ENCODE measurements around the gene SDK1. TPM values are rescaled to one million over a fixed set of nuclear protein-coding genes. Genes with fewer than 3 reads are reported as not detected.

Gene SDK1
- total and polyA plus RNA-seq, 8 donors = 1.6 to 11.2 (median 6.6) TPM

DNA sequence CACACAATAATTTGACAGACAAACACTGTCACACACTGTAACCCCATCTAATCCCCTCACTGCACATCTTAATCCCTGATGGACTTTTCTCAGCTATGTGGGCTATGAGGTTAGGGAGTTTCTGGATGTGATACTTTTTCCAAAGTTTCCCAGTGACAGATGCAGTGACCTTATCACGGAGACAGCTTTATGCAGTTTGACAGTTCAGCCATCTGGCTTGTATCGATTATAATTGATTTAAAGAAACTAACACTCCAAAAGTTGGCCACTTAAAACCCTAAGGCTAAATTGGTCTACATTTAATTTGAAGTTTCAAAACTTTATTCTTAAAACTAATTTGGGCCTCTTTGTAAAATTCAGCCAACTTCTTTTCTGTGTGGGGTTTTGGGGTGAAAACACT, 196.7 kb downstream of the SDK1 start:
- peaks cover 0 to 4% (median 0%) of the 10 kb centered on the region in 4 donors for H3K4me1 ChIP-seq
- no peak overlapping the region for H3K4me3 ChIP-seq
- no peak for DNase-seq
- TF ChIP-seq POLR2A (IDR thresholded peaks at IDR 0.05) (no peak), EP300 (IDR thresholded peaks at IDR 0.05) (no peak), POLR2AphosphoS5 (IDR thresholded peaks at IDR 0.05) (no peak)
- TF ChIP-seq, protein P1, sequence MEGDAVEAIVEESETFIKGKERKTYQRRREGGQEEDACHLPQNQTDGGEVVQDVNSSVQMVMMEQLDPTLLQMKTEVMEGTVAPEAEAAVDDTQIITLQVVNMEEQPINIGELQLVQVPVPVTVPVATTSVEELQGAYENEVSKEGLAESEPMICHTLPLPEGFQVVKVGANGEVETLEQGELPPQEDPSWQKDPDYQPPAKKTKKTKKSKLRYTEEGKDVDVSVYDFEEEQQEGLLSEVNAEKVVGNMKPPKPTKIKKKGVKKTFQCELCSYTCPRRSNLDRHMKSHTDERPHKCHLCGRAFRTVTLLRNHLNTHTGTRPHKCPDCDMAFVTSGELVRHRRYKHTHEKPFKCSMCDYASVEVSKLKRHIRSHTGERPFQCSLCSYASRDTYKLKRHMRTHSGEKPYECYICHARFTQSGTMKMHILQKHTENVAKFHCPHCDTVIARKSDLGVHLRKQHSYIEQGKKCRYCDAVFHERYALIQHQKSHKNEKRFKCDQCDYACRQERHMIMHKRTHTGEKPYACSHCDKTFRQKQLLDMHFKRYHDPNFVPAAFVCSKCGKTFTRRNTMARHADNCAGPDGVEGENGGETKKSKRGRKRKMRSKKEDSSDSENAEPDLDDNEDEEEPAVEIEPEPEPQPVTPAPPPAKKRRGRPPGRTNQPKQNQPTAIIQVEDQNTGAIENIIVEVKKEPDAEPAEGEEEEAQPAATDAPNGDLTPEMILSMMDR (IDR thresholded peaks at IDR 0.05) = no peak
- H3K27ac ChIP-seq = no peak overlapping the region
- intact Hi-C loops (cut with DNase I; ENCODE audit: low total_unique reads) = no loop called here
- H3K27me3 ChIP-seq = no peaks in the 10 kb centered on the region
- peaks cover 0 to 21% (median 11%) of the 10 kb centered on the region in 4 donors for H3K9me3 ChIP-seq
- H3K36me3 ChIP-seq = no peaks in the 10 kb centered on the region
- WGBS, 5 donors = 65 to 82% (median 80%) methylated on average over 2 of the region's 2 CpGs

DNA sequence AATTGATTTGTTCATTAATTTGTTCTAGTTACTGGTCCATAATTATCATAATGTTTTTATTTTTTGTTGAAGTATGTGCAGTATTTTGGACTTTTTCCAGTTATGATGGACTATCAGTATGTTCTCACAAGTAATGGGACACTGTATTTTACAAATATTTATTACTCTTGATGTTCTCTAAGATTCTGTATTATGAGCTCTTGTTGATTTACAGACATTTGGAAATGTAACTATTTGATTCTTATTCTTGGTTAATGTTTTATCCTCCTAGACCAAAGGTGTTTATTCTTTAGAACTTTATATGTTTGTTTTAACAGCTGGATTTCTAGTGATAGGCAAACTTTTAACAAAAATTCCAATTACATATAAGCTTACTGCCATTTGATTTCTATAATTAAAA, 200.6 kb downstream of the SDK1 start:
- intact Hi-C loops (cut with DNase I; ENCODE audit: low total_unique reads) = no loop called here
- peaks cover 0 to 37% (median 22%) of the 10 kb centered on the region in 4 donors for H3K9me3 ChIP-seq
- H3K36me3 ChIP-seq = no peaks in the 10 kb centered on the region
- no peak overlapping the region for H3K4me3 ChIP-seq
- DNase-seq = no peak
- no peaks in the 10 kb centered on the region for H3K27me3 ChIP-seq
- no peak overlapping the region for H3K27ac ChIP-seq
- TF ChIP-seq, protein P1 (IDR thresholded peaks at IDR 0.05) = no peak
- no peak for TF ChIP-seq POLR2AphosphoS5 (IDR thresholded peaks at IDR 0.05)
- no peak for TF ChIP-seq EP300 (IDR thresholded peaks at IDR 0.05)
- TF ChIP-seq POLR2A (IDR thresholded peaks at IDR 0.05) = no peak
- no peaks in the 10 kb centered on the region for H3K4me1 ChIP-seq

DNA sequence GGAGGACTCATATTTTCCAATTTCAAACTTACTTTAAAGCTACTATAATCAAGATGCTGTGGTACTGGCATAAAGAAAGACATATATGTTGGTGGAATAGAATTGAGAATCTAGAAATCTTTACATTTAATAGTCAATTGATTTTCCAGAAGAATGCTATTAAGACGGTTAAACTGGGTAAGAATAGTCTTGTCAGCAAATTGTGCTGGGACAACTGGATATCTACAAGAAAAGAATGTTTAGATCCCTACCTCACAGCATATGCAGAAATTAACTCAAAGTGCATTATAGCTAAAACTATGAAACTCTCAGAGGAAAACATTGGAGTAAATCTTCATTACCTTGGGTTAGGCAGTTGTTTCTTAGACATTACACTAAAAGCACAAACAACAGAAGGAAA, 203.3 kb downstream of the SDK1 start:
- 89 to 97% (median 96%) methylated on average over 1 of the region's 1 CpG for WGBS, 5 donors

DNA sequence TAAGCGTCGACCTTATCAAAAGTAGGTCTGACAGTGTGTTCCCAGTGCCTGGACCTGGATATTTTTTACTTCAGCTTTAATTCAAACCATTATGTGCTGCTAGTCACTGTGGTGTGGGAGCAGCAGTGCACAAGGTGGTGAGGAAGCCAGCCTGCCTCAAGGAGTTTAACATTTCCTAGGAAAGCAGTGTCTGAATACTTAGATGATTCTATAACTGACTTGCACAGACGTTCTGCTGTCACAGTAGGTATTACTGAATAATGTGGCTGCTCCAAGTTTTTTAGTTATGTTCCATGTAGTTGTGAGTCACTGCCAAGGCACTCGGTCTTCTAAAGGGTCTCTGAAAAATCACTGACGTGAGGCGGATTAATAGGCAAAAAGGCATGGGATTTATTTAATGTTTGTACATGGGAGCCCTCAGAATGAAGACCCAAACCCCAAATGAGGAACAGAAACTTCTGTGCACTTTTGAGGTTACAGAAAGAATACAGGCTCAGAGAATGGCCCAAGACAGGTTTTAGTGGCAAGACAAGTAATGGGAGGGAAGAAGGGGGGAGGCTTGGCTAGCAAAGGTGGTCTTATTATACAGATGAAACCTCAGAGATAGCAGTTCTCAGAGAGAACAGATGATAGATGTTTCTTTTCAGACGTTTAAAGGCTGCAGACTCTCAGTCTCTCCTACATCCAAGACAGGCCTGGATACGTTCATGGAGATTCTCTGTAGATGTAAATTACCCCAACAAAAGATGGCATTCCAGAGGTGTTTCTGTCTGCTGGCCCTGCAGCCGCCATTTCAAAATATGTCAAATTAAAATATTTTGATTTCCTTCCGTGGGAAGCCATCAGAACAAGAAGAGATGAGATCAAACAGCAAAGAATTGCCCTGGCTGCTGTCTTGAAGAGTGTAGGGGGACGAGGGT, 209.3 kb downstream of the SDK1 start:
- Histone ChIP-seq H3K36me3 (no peaks in the 10 kb centered on the region), H3K9me3 (peaks cover 0 to 22% (median 9%) of the 10 kb centered on the region in 4 donors), H3K4me1 (no peaks in the 10 kb centered on the region), H3K4me3 (no peak overlapping the region), H3K27me3 (no peaks in the 10 kb centered on the region), H3K27ac (no peak overlapping the region)
- intact Hi-C loops (cut with DNase I; ENCODE audit: low total_unique reads) = no loop called here
- no peak for TF ChIP-seq EP300 (IDR thresholded peaks at IDR 0.05)
- no peak for TF ChIP-seq POLR2A (IDR thresholded peaks at IDR 0.05)
- TF ChIP-seq POLR2AphosphoS5 (IDR thresholded peaks at IDR 0.05) = no peak
- TF ChIP-seq, protein P1 (IDR thresholded peaks at IDR 0.05) = no peak
- 69 to 79% (median 77%) methylated on average over 11 of the region's 11 CpGs for WGBS, 5 donors
- DNase-seq = no peak

More for the DNA sequence above, 203.3 kb downstream of the SDK1 start:
- Histone ChIP-seq H3K27ac (no peak overlapping the region), H3K4me3 (no peak overlapping the region), H3K36me3 (no peaks in the 10 kb centered on the region), H3K27me3 (no peaks in the 10 kb centered on the region), H3K4me1 (no peaks in the 10 kb centered on the region), H3K9me3 (peaks cover 0 to 45% (median 24%) of the 10 kb centered on the region in 4 donors)
- DNase-seq = no peak
- no peak for TF ChIP-seq POLR2AphosphoS5 (IDR thresholded peaks at IDR 0.05)
- TF ChIP-seq, protein P1 (IDR thresholded peaks at IDR 0.05) = no peak
- no peak for TF ChIP-seq POLR2A (IDR thresholded peaks at IDR 0.05)
- intact Hi-C loops (cut with DNase I; ENCODE audit: low total_unique reads) = no loop called here
